ENCODE measurements around the gene PLD5. TPM values are rescaled to one million over a fixed set of nuclear protein-coding genes. Genes with fewer than 3 reads are reported as not detected.

Gene PLD5
- total RNA-seq, 1 donor from 2014 or later = 1.0 TPM

DNA sequence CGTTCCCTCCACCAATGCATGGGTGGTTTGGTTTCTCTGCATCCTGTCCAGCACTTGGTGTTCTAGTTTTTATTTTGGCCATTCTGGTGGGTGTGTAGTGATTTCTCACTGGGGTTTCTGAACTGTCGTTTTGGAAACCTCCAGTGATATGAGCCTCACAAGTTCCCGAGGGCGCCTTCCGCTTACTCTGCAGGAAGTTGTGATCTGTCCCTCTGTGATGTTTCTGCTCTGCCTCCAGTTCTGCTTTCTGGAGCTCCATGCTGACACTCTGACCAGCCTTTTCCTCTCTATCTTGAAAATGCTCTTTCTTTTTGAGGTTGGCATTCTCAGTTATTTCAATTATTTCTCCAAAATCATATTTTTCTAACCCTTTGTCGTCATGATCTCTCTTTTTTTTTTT is 111.6 kb downstream of the PLD5 start:
- TF ChIP-seq, protein P1, sequence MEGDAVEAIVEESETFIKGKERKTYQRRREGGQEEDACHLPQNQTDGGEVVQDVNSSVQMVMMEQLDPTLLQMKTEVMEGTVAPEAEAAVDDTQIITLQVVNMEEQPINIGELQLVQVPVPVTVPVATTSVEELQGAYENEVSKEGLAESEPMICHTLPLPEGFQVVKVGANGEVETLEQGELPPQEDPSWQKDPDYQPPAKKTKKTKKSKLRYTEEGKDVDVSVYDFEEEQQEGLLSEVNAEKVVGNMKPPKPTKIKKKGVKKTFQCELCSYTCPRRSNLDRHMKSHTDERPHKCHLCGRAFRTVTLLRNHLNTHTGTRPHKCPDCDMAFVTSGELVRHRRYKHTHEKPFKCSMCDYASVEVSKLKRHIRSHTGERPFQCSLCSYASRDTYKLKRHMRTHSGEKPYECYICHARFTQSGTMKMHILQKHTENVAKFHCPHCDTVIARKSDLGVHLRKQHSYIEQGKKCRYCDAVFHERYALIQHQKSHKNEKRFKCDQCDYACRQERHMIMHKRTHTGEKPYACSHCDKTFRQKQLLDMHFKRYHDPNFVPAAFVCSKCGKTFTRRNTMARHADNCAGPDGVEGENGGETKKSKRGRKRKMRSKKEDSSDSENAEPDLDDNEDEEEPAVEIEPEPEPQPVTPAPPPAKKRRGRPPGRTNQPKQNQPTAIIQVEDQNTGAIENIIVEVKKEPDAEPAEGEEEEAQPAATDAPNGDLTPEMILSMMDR (IDR thresholded peaks at IDR 0.05; ENCODE audit: unreplicated experiment) = no peak
- Mint-ChIP-seq H3K4me1 (ENCODE audit: low read depth) (no peaks in the 10 kb centered on the region), H3K27me3 (no peaks in the 10 kb centered on the region), H3K4me3 (ENCODE audit: low read depth) (no peak overlapping the region), H3K36me3 (ENCODE audit: insufficient read depth) (no peaks in the 10 kb centered on the region), H3K9me3 (ENCODE audit: low read depth) (peaks cover 6% of the 10 kb centered on the region), H3K27ac (no peak overlapping the region)
- DNase-seq (ENCODE audit: low spot score, unreplicated experiment) = no peak

DNA sequence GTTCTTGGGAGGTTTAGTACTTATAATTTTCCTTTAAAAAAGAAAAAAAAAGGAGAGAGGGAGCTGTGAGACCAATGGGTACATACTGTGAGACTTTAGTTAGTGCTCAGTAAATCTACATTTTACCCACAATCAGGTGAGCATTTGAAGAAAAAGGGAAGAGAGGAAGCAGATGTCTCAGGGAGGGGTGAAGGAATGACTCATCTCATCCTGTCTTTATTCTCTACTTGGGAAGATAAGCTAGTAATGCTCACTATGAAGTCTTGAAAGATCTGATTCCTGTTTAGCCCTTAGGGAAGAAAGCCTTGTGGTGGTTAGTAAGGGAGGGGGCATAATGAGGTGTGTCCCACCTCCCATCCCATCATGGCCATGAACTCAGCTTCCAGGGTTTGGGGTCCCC is 112.6 kb downstream of the PLD5 start:
- no peak for DNase-seq (ENCODE audit: low spot score, unreplicated experiment)
- Mint-ChIP-seq H3K36me3 (ENCODE audit: insufficient read depth) (no peaks in the 10 kb centered on the region), H3K27me3 (no peaks in the 10 kb centered on the region), H3K4me3 (ENCODE audit: low read depth) (no peak overlapping the region), H3K9me3 (ENCODE audit: low read depth) (peaks cover 6% of the 10 kb centered on the region), H3K4me1 (ENCODE audit: low read depth) (no peaks in the 10 kb centered on the region), H3K27ac (no peak overlapping the region)
- TF ChIP-seq, protein P1 (IDR thresholded peaks at IDR 0.05; ENCODE audit: unreplicated experiment) = no peak

DNA sequence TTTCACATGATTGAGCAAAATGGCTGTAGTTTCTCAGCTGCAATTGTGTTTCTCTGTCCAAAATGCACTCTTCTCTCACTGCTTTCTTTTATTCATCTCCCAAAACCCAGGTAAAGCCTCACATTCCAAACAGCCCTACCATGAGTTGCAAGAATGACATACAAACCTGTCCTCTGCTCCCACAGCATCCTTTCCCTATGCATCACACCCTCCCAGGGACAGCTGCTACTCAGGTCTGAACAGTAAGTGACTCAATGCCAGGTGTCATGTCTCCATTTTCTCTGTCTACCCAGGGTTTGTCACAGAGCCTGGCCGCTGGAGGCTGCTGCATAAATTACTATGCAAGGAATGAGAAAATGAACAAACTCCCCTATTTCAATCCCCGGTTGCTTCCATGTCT is 118.5 kb downstream of the PLD5 start:
- H3K36me3 Mint-ChIP-seq (ENCODE audit: insufficient read depth) = no peaks in the 10 kb centered on the region
- peaks cover 6% of the 10 kb centered on the region for H3K9me3 Mint-ChIP-seq (ENCODE audit: low read depth)
- H3K27ac Mint-ChIP-seq = no peak overlapping the region
- no peaks in the 10 kb centered on the region for H3K4me1 Mint-ChIP-seq (ENCODE audit: low read depth)
- TF ChIP-seq, protein P1 (IDR thresholded peaks at IDR 0.05; ENCODE audit: unreplicated experiment) = no peak
- DNase-seq (ENCODE audit: low spot score, unreplicated experiment) = no peak
- no peak overlapping the region for H3K4me3 Mint-ChIP-seq (ENCODE audit: low read depth)
- H3K27me3 Mint-ChIP-seq = no peaks in the 10 kb centered on the region

DNA sequence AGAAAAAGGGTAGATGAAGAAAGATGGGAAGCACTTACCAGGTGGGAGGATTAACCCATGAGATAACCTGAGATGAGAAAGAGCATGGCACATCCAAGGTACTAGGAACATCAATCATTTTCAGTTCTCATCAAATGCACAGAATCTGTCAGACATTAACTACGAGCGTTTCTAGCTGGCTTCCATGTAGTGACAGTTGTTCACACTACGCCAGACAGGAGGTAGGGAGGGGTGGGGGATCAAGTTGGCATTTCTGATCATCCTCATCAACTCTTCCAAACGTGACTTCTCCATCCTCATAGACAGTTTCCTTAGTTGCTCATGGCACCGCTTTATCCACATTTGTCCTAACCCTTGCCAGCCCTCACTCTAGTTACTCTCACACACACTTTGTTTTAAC is 120.2 kb downstream of the PLD5 start:
- peaks cover 5% of the 10 kb centered on the region for H3K9me3 Mint-ChIP-seq (ENCODE audit: low read depth)
- H3K27ac Mint-ChIP-seq = no peak overlapping the region
- no peaks in the 10 kb centered on the region for H3K4me1 Mint-ChIP-seq (ENCODE audit: low read depth)
- H3K27me3 Mint-ChIP-seq = no peaks in the 10 kb centered on the region
- no peak for DNase-seq (ENCODE audit: low spot score, unreplicated experiment)
- H3K36me3 Mint-ChIP-seq (ENCODE audit: insufficient read depth) = no peaks in the 10 kb centered on the region
- H3K4me3 Mint-ChIP-seq (ENCODE audit: low read depth) = no peak overlapping the region
- TF ChIP-seq, protein P1 (IDR thresholded peaks at IDR 0.05; ENCODE audit: unreplicated experiment) = no peak

DNA sequence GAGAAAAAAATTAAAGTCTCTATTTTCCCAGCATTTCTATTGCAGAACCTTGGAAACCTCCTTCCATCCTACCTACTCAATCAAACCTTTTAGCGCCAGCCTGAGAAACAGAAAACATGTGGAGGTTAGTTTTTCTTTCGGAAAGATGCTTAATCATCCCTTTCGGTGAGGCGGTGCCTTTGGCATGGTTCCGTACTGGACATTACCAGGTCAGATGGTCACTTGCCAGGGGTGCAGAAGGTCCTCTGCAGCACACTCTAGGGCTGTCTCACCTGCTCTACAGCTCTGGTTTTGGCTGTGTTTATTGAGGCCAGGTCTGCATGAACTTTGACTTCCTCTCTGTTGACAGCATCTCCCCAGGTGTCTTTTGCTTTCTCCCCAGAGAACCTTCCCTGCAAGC is 121.5 kb downstream of the PLD5 start:
- Mint-ChIP-seq H3K27ac (no peak overlapping the region), H3K4me3 (ENCODE audit: low read depth) (no peak overlapping the region), H3K4me1 (ENCODE audit: low read depth) (no peaks in the 10 kb centered on the region), H3K36me3 (ENCODE audit: insufficient read depth) (no peaks in the 10 kb centered on the region), H3K27me3 (no peaks in the 10 kb centered on the region), H3K9me3 (ENCODE audit: low read depth) (peaks cover under 1% of the 10 kb centered on the region)
- no peak for DNase-seq (ENCODE audit: low spot score, unreplicated experiment)
- TF ChIP-seq, protein P1 (IDR thresholded peaks at IDR 0.05; ENCODE audit: unreplicated experiment) = no peak

Data from progenitor cell of endocrine pancreas (in vitro differentiated cells).